Sigmoid colon (tissue), 7 donors: ENCODE data around the gene PERCC1. TPM values are rescaled to one million over a fixed set of nuclear protein-coding genes. Genes with fewer than 3 reads are reported as not detected.

ENCODE experiments used
- DNase-seq: peaks from one replicate; pipeline ENCODE4 v3.0.0-alpha.2; 2019
- H3K27ac ChIP-seq, 4 donors: fragments of 200-600 bp; sonication (generic); one replicate each; pipeline ENCODE4 v1.5.1; 2016 to 2019; ENCODE audit warnings: mild to moderate bottlenecking in 1 of 4
- H3K27me3 ChIP-seq, 3 donors: fragments of 200-600 bp; sonication (generic); one replicate each; pipeline ENCODE4 v1.5.1; 2019; ENCODE audit warnings: mild to moderate bottlenecking in 1 of 3
- H3K36me3 ChIP-seq, 4 donors: fragments of 200-600 bp; sonication (generic); one replicate each; pipeline ENCODE4 v1.5.1; 2016 to 2019
- H3K4me1 ChIP-seq, 4 donors: fragments of 200-600 bp; sonication (generic); one replicate each; pipeline ENCODE4 v1.5.1; 2017 to 2019
- H3K4me3 ChIP-seq, 4 donors: fragments of 200-600 bp; sonication (generic); one replicate each; pipeline ENCODE4 v1.5.1; 2017 to 2019; ENCODE audit warnings: mild to moderate bottlenecking in 2 of 4, moderate library complexity in 1 of 4
- H3K9me3 ChIP-seq, 4 donors: fragments of 200-600 bp in 3 of 4; sonication (generic) in 3 of 4; one replicate each; pipeline versions ENCODE4 v1.5.1 to v1.6.1; 2013 to 2019
- EP300 ChIP-seq, 4 donors: sonication (generic); formaldehyde crosslinking; IDR thresholded peaks; one replicate each; pipeline ENCODE4 v1.6.1; 2017; ENCODE audit warnings: antibody characterized with exemption in 4 of 4
- POLR2A ChIP-seq, 2 donors: fragments of 450-650 bp; IDR thresholded peaks; one replicate each; pipeline ENCODE4 v1.6.1; 2016; ENCODE audit warnings: antibody characterized with exemption in 2 of 2, mild to moderate bottlenecking in 2 of 2, moderate library complexity in 2 of 2
- POLR2AphosphoS5 ChIP-seq, 4 donors: sonication (generic); formaldehyde crosslinking; IDR thresholded peaks; one replicate each; pipeline ENCODE4 v1.6.1; 2017; ENCODE audit warnings: antibody characterized with exemption in 4 of 4
- WGBS, 2 donors: extraction: QIAGEN DNeasy Blood & Tissue Kit; methylation state at CpG; one replicate each; pipeline ENCODE4 v1.1.7; 2013; 5-methylcytosine and 5-hydroxymethylcytosine counted together
- intact Hi-C: fragments of 100-400 bp; cut with DNase I; formaldehyde crosslinking; loops from one replicate; pipeline ENCODE4 v1.15.1; 2023
- polyA plus RNA-seq, 3 donors: library from polyadenylated mRNA; stranded (reverse); fragments of 200-250 nt; gene quantifications; one replicate each; pipeline ENCODE4 v1.2.3, GENCODE V29; 2013
- total RNA-seq, 4 donors: library from RNA; depleted of rRNA; stranded (reverse); fragments of >200 nt; gene quantifications; one replicate each; pipeline ENCODE4 v1.1.0, GENCODE V29; 2016
- TF ChIP-seq, protein P1 (sequence below), 4 experiments: fragments of 450-650 bp in 3 of 4; fragments of 200-600 bp in 1 of 4; IDR thresholded peaks; one replicate each; pipeline ENCODE4 v1.5.1; 2016 to 2019; ENCODE audit warnings: antibody characterized with exemption in 4 of 4, mild to moderate bottlenecking in 3 of 4, moderate library complexity in 2 of 4
- donor health status: healthy with polysubstance abuse.
- donor health status: Bipolar disorder and iron deficiency.
- donor health status: healthy.

PERCC1 gene
- total and polyA plus RNA-seq, 7 donors: 0.07 TPM; not detected in 6

GRCh38 chr16:1448536-1449116 is 17.7 kb downstream of the PERCC1 start:
- intact Hi-C loops: no loop called here
- TF ChIP-seq EP300 (IDR thresholded peaks at IDR 0.05) (no peak), POLR2A (IDR thresholded peaks at IDR 0.05) (no peak), POLR2AphosphoS5 (IDR thresholded peaks at IDR 0.05) (no peak)
- TF ChIP-seq, protein P1, sequence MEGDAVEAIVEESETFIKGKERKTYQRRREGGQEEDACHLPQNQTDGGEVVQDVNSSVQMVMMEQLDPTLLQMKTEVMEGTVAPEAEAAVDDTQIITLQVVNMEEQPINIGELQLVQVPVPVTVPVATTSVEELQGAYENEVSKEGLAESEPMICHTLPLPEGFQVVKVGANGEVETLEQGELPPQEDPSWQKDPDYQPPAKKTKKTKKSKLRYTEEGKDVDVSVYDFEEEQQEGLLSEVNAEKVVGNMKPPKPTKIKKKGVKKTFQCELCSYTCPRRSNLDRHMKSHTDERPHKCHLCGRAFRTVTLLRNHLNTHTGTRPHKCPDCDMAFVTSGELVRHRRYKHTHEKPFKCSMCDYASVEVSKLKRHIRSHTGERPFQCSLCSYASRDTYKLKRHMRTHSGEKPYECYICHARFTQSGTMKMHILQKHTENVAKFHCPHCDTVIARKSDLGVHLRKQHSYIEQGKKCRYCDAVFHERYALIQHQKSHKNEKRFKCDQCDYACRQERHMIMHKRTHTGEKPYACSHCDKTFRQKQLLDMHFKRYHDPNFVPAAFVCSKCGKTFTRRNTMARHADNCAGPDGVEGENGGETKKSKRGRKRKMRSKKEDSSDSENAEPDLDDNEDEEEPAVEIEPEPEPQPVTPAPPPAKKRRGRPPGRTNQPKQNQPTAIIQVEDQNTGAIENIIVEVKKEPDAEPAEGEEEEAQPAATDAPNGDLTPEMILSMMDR (IDR thresholded peaks at IDR 0.05): no peak
- H3K27ac ChIP-seq: no peak overlapping the region
- WGBS, 2 donors: 92 to 95% methylated on average over 30 of the region's 30 CpGs
- H3K36me3 ChIP-seq: peaks cover 8 to 89% (median 52%) of the 10 kb centered on the region in 4 donors
- no peaks in the 10 kb centered on the region for H3K4me1 ChIP-seq
- no peak for DNase-seq
- H3K4me3 ChIP-seq: no peak overlapping the region
- no peaks in the 10 kb centered on the region for H3K9me3 ChIP-seq
- H3K27me3 ChIP-seq: no peaks in the 10 kb centered on the region

DNA sequence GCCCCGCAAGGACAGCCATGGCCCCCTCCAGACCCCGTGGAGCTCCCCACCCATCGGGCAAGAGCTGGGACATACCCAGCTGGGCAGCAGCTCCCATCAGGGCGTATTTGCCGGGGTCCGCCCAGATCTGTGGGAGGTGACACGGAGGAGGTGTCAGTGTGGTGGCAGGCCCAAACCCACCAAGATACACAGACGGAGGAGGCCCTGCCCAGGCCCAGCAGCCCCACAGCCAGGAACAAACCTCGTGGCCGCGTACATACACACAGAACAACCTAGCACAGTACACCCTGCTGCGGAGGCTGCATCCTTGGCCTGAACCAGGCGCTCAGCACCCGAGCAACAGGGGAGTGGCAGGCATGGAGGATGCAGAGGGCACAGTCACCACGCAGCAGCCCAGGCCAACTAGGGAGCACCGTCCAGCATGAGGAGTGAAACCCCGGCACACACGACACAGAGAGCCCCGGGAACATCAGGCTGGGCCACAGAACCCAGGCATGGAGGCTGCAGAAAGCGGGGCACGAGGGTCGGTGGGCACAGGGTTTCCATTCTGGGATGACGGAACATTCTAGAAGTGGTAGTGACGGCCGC is 18.4 kb downstream of the PERCC1 start:
- TF ChIP-seq EP300 (IDR thresholded peaks at IDR 0.05): no peak
- TF ChIP-seq, protein P1 (IDR thresholded peaks at IDR 0.05): no peak
- no peak for TF ChIP-seq POLR2AphosphoS5 (IDR thresholded peaks at IDR 0.05)
- no peak for TF ChIP-seq POLR2A (IDR thresholded peaks at IDR 0.05)
- no peak overlapping the region for H3K27ac ChIP-seq
- peaks cover 9 to 95% (median 59%) of the 10 kb centered on the region in 4 donors for H3K36me3 ChIP-seq
- H3K27me3 ChIP-seq: no peaks in the 10 kb centered on the region
- intact Hi-C loops: no loop called here
- H3K4me1 ChIP-seq: no peaks in the 10 kb centered on the region
- WGBS, 2 donors: 97% methylated on average over 25 of the region's 25 CpGs
- no peak for DNase-seq
- H3K4me3 ChIP-seq: no peak overlapping the region
- no peaks in the 10 kb centered on the region for H3K9me3 ChIP-seq

GRCh38 chr16:1450218-1450617 is 19.3 kb downstream of the PERCC1 start:
- H3K27ac ChIP-seq: no peak overlapping the region
- no peaks in the 10 kb centered on the region for H3K27me3 ChIP-seq
- no peaks in the 10 kb centered on the region for H3K9me3 ChIP-seq
- no peaks in the 10 kb centered on the region for H3K4me1 ChIP-seq
- WGBS, 2 donors: 91 to 94% methylated on average over 29 of the region's 29 CpGs
- H3K36me3 ChIP-seq: peaks cover 12 to 100% (median 66%) of the 10 kb centered on the region in 4 donors
- TF ChIP-seq POLR2A (IDR thresholded peaks at IDR 0.05): no peak
- TF ChIP-seq EP300 (IDR thresholded peaks at IDR 0.05): no peak
- TF ChIP-seq, protein P1 (IDR thresholded peaks at IDR 0.05): no peak
- no peak for TF ChIP-seq POLR2AphosphoS5 (IDR thresholded peaks at IDR 0.05)
- intact Hi-C loops: no loop called here
- DNase-seq: no peak
- no peak overlapping the region for H3K4me3 ChIP-seq

DNA sequence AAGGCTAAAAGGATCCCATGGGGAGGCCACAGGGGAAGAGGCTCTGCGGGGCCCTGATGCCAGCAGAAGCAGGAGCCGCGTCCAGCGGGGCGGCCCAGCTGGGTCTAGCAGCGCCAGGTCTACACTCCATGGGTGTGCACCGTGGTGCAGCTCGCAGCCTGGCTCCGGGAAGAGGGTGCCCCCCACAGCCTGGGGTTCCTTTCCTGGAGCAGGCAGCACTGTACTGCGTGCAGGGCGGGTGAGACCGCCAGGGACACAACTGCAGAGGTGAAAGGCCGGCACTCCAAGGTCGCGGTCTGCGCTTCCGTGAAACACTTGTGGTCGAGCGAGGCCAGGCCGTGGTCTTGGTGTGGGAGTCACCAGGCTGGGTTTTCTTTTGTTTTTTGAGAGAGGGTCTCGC is 20.0 kb downstream of the PERCC1 start:
- Histone ChIP-seq H3K36me3 (peaks cover 18 to 100% (median 69%) of the 10 kb centered on the region in 4 donors), H3K4me1 (no peaks in the 10 kb centered on the region), H3K27ac (no peak overlapping the region), H3K9me3 (no peaks in the 10 kb centered on the region), H3K27me3 (no peaks in the 10 kb centered on the region), H3K4me3 (no peak overlapping the region)
- DNase-seq: no peak
- no peak for TF ChIP-seq POLR2AphosphoS5 (IDR thresholded peaks at IDR 0.05)
- TF ChIP-seq, protein P1 (IDR thresholded peaks at IDR 0.05): no peak
- no peak for TF ChIP-seq EP300 (IDR thresholded peaks at IDR 0.05)
- TF ChIP-seq POLR2A (IDR thresholded peaks at IDR 0.05): no peak
- intact Hi-C loops: no loop called here
- 96% methylated on average over 21 of the region's 21 CpGs for WGBS, 2 donors
